Neuron (in vitro differentiated cells): Measurements from ENCODE around the gene DHRS4L2.
A peak's percentile ranks its signal among the peaks of the same experiment; 100 is the strongest.
"Not testable (repeated sequence)": the region's sequence is repeated elsewhere in the genome, so short reads cannot be mapped to it uniquely, and the experiment has no call there.

ENCODE experiments used
- H2AFZ ChIP-seq: one replicate; pipeline ENCODE4 v1.6.1; 2013; ENCODE audit warnings: low read depth, mild to moderate bottlenecking, inconsistent platforms, low read length, moderate library complexity
- H3K27me3 ChIP-seq: one replicate; pipeline ENCODE4 v1.6.1; 2013; ENCODE audit warnings: low read length; ENCODE audit not compliant: insufficient read depth
- H3K36me3 ChIP-seq: one replicate; pipeline ENCODE4 v1.6.1; 2013; ENCODE audit warnings: low read length; ENCODE audit not compliant: insufficient read depth
- H3K4me1 ChIP-seq: one replicate; pipeline ENCODE4 v1.6.1; 2013; ENCODE audit warnings: low read length; ENCODE audit not compliant: insufficient read depth
- H3K4me3 ChIP-seq: 2 replicates; pipeline ENCODE4 v1.5.1; 2013; ENCODE audit warnings: mild to moderate bottlenecking, low read length, moderate library complexity
- H3K9me3 ChIP-seq: one replicate; pipeline ENCODE4 v1.6.1; 2013; ENCODE audit warnings: low read length

Gene DHRS4L2

DNA sequence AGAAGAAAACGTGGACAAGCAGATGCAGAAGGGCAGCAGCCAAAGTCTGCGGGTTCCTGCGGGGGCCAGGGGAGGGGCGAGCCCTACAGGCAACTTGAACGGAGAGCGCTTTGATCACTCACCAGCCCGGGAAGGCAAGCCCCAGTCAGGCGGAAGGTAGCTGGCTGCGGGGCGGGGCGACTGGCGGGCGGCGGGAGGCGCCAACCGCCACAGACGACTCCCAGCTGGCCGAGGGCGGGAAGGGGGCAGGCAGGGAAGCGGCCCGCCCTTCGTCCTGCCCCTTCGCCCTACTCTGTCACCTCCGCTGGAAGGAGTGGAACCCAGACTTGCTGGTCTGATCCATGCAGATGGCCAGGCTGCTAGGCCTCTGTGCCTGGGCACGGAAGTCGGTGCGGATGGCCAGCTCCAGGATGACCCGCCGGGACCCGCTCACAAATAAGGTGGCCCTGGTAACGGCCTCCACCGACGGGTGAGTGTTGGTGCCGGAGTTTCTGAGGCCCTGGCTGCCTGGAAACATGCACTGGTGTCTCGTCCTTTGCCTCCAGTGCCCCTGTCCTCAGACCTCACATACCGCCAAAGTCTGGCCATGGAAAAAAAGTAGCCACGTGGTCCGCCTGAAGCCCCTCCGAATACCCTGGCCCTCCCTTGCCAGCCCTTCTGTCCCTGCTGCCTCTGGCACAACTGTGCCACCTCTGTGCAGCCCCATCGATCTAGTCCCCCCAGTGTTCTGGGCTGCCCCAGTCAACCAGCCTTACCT is at the start of gene DHRS4L2:
Gene DHRS4L2 (plus strand): TSS at position 323 of the 757 bp plus-strand sequence. CDS start 19 bp downstream, at position 342.
- not testable (repeated sequence) for H3K27me3 ChIP-seq, H2AFZ ChIP-seq, H3K4me3 ChIP-seq, H3K36me3 ChIP-seq, H3K9me3 ChIP-seq, H3K4me1 ChIP-seq

DNA sequence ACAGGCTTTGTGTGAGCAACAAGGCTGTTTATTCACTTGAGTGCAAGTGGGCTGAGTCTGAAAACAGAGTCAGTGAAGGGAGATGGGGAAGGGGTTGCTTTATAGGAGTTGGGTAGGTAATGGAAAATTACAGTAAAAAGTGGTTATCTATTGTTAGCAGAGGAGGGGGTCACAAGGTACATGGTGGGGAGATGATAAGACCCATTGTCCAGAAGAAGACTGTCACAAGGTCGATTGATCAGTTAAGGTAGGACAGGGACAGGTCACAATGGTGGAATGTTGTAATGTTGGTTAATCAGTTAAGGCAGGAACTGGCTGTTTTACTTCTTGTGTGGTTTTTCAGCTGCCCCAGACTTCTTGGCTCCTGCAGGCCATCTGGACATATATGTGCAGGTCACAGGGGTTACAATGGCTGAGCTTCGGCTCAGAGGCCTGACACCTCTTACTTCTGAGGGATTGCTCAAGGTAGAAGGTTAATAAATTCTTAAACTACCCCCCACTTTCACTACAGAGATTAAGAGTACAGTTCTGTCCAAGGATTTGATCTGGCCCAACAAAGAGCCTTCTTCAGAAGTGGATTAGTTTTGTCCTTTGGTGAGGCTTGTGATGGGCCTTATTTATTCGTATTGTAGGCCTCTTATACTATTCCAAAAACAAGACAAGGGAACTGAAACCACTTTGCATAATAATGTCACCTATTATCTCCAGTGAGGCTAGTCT is 49.0 kb upstream of the DHRS4L2 start:
- H3K4me1 ChIP-seq: no peaks in the 10 kb centered on the region
- H2AFZ ChIP-seq: no peak overlapping the region
- no peaks in the 10 kb centered on the region for H3K36me3 ChIP-seq
- H3K27me3 ChIP-seq: no peaks in the 10 kb centered on the region
- peaks cover 11% of the 10 kb centered on the region for H3K9me3 ChIP-seq
- H3K4me3 ChIP-seq: no peak overlapping the region

DNA sequence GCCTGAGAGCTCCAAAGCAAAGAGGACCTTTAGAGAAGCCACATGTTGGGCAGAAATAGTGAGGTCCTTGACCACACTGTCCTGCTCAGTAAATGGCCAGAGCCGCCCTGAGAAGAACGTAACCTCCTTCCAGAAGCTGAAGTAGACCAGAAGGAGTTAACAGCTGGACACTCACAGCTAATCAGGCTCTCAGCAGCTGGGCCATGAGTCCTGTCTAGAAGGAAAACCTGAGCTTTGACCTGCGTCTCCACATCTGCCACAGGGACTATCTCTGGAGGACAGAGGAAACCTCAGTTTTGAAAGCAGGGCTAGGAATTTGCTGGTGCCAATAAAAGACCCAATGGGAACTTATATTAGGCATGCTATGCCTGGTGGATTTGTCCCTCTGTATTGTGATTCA is 47.5 kb upstream of the DHRS4L2 start:
- Histone ChIP-seq H3K4me3 (no peak overlapping the region), H3K36me3 (no peaks in the 10 kb centered on the region), H3K27me3 (no peaks in the 10 kb centered on the region), H3K4me1 (no peaks in the 10 kb centered on the region), H2AFZ (no peak overlapping the region), H3K9me3 (peaks cover 11% of the 10 kb centered on the region)

DNA sequence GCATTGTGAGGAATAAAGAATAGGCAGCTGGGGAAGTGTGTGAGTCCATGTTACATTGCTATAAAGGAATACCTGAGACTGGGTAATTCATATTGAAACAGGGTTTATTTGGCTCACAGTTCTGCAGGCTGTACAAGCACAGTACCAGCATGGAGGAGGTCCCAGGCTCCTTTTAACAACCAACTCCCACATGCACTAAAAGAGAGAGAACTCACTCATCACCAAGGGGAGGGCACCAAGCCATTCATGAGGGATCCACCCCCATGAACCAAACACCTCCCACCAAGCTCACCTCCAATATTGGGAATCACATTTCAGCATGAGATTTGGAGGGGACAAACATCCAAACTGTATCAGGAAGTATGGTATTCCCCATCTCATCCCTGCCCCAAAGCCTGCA is 47.1 kb upstream of the DHRS4L2 start:
- Histone ChIP-seq H3K27me3 (no peaks in the 10 kb centered on the region), H2AFZ (no peak overlapping the region), H3K9me3 (peaks cover 11% of the 10 kb centered on the region), H3K36me3 (no peaks in the 10 kb centered on the region), H3K4me3 (no peak overlapping the region), H3K4me1 (no peaks in the 10 kb centered on the region)

DNA sequence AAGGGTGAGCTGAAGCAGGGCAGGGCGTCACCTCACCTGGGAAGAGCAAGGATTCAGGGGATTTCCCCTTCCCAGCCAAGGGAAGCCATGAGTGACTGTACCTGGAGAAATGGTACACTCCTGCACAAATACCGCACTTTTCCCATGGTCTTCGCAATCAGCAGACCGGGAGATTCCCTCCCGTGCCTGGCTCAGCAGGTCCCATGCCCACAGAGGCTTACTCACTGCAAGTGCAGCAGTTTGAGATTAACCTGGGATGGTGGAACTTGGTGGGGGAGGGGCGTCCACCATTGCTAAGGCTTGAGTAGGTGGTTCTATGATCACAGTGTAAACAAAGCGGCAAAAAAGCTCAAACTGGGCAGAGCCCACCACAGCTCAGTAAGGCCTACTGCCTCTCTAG is 46.1 kb upstream of the DHRS4L2 start:
- no peaks in the 10 kb centered on the region for H3K4me1 ChIP-seq
- H3K36me3 ChIP-seq: no peaks in the 10 kb centered on the region
- H3K4me3 ChIP-seq: no peak overlapping the region

DNA sequence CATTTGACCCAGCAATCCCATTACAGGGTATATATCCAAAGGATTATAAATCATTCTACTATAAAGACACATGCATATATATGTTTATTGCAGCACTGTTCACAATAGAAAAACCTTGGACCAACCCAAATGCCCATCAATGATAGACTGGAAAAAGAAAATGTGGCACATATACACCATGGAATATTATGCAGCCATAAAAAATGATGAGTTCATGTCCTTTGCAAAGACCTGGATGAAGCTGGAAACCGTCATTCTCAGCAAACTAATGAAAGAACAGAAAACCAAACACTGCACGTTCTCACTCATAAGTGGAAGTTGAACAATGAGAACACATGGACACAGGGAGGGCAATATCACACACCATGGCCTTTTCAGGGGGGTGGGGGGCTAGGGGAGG is 39.7 kb upstream of the DHRS4L2 start:
- not testable (repeated sequence) for H3K9me3 ChIP-seq, H3K4me3 ChIP-seq, H2AFZ ChIP-seq, H3K4me1 ChIP-seq, H3K36me3 ChIP-seq, H3K27me3 ChIP-seq

More for the DNA sequence above, 46.1 kb upstream of the DHRS4L2 start:
- Histone ChIP-seq H3K27me3 (no peaks in the 10 kb centered on the region), H2AFZ (no peak overlapping the region), H3K9me3 (peaks cover 11% of the 10 kb centered on the region)

DNA sequence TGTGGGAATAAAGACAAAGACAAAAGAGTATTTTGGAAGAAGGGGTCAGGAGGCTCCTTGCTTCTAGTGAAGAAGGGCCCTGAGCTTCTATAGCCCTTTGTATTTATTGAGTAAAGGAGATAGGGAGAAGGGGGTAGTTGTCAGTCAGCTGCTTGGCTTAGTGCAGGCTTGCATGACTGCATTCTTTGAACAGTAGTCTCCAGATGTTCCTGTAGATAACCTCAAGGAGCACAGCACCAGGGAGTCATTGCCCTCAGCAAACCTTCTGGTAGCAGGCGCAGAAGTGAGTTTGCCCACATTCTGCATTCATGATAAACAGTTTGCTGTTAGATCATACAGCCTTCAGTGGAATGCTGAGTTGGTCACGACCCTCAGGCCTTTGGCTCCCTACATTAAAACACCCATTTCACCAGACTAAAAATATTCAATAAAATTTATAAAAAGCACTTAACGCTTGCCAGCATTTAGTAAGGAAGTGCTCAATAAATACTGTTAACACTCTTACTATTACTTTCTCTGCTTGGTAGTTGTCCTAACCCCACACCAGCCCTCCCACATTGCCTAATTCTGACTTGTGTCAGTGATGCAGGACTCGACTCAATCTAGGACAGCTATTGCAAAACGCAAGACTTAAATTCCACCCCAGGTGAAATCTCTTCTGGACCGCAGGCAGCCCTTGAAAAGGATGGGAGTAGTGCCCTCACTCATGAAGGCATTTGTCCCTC is 38.2 kb upstream of the DHRS4L2 start:
- Histone ChIP-seq H3K4me3 (no peak overlapping the region), H3K4me1 (peaks cover 9% of the 10 kb centered on the region), H2AFZ (no peak overlapping the region), H3K9me3 (no peaks in the 10 kb centered on the region), H3K36me3 (no peaks in the 10 kb centered on the region), H3K27me3 (no peaks in the 10 kb centered on the region)

DNA sequence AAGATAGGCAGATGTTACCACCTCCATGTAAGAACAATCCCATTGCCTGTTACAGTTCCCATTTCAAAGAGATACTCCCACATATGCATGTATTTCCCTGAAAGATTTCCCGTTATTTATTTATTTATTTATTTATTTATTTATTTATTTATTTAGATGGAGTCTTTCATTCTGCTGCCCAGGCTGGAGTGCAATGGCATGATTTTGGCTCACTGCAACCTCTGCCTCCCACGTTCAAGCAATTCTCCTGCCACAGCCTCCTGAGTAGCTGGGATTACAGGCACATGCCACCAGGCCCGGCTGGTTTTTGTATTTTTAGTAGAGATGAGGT is 37.6 kb upstream of the DHRS4L2 start:
- not testable (repeated sequence) for H3K27me3 ChIP-seq, H3K4me3 ChIP-seq, H3K4me1 ChIP-seq, H2AFZ ChIP-seq, H3K36me3 ChIP-seq, H3K9me3 ChIP-seq

DNA sequence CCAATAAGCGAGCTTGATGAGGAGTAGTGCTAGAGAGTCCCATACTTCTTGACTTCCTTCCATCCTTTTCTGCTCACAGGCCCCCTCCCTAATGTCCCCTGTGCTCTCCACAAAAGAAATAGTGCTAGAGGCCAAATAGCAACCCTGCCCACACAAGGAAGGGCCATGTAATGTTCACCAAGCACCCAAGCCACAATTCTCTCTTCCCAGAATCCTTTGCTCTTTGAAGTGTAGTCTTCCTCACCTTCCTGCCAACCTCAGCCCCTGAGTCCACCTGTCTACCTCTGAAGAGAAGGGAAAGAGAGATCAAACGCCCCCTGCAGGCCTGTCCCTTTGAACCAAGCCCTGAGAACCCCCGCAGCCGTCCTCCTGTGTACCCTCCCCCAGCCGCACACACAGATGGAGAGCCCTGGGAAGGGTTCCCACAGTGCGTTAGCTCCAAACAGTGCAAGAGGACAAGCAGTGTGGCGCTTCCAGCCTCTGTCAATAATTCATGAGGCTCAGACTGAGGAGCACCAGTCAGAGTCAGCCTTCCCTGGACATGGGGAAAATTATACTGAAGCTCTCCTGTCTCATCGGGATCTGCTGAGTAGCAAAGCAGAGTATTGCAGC is 37.0 kb upstream of the DHRS4L2 start:
- Histone ChIP-seq H3K4me3 (no peak overlapping the region), H3K9me3 (no peaks in the 10 kb centered on the region), H3K36me3 (no peaks in the 10 kb centered on the region), H3K4me1 (peaks cover 9% of the 10 kb centered on the region), H3K27me3 (no peaks in the 10 kb centered on the region), H2AFZ (no peak overlapping the region)

DNA sequence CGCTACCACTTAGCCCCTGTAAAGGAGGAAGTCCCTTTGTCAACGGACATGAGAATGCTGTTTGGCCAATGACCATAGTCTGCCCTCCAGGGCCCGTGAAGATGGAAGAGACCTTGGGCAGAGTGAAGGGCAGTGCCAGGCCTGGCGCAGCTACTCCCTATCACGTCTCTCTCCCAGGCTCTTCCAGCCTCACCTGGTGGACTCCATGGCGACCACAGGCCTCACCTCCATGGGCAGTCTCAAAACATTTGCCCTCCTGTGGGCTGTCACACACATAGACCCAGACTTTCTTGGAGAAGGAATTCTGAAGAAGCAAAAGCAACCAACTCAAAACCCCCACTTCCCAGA is 35.6 kb upstream of the DHRS4L2 start:
- Histone ChIP-seq H3K4me3 (peak overlapping the region; percentile 95), H2AFZ (peak overlapping the region; percentile 98)
- not testable (repeated sequence) for H3K9me3 ChIP-seq, H3K4me1 ChIP-seq, H3K27me3 ChIP-seq, H3K36me3 ChIP-seq

DNA sequence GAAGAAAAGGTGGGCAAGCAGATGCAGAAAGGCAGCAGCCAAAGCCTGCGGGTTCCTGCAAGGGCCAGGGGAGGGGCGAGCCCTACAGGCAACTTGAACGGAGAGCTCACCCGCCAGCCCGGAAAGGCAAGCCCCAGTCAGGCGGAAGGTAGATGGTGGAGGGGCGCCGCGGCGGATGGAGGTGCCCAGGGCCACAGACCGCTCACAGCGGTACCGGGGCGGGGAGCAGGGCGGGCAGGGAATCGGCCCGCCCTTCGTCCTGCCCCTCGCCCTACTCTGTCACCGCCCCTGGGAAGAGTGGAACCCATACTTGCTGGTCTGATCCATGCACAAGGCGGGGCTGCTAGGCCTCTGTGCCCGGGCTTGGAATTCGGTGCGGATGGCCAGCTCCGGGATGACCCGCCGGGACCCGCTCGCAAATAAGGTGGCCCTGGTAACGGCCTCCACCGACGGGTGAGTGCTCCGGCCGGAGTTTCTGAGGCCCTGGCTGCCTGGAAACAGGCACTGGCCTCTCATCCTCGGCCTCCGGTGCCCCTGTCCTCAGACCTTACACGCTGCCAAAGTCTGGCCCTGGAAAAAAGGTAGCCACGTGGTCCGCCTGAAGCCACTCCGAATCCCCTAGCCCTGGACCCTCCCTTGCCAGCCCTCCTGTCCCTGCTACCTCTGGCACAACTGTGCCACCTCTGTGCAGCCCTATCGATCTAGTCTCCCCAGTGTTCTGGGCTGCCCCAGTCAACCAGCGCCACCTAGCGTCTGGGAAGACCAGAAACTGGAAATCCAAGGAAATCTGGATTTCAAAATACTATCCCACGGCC is 35.1 kb upstream of the DHRS4L2 start, which contains the start of gene DHRS4:
Gene DHRS4 (plus strand): TSS at position 307 of the 815 bp plus-strand sequence. CDS start 19 bp downstream, at position 326.
- Histone ChIP-seq H3K4me1 (peaks cover 9% of the 10 kb centered on the region), H3K27me3 (no peaks in the 10 kb centered on the region), H3K9me3 (no peaks in the 10 kb centered on the region), H2AFZ (peak within 1 kb of the TSS; percentile 98), H3K4me3 (peak within 1 kb of the TSS; percentile 95), H3K36me3 (no peaks in the 10 kb centered on the region)

DNA sequence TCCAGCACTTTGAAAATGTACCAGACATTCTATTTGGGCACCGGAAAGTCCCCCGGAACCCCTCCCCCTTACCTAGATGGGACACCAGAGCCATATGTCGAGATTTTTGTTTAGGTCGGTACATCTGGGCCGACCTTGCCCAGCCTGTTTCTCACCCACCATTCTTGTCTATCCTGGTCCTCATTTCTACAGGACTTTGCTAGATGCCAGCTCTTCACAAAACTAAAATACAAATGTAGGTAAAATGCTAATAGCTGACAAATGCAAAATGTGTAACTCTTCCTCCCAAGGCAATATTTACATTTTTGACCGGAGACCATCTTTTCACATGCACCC is 34.5 kb upstream of the DHRS4L2 start:
- Histone ChIP-seq H3K4me3 (peak overlapping the region; percentile 95), H2AFZ (peak overlapping the region; percentile 98)
- not testable (repeated sequence) for H3K9me3 ChIP-seq, H3K36me3 ChIP-seq, H3K27me3 ChIP-seq, H3K4me1 ChIP-seq
